NCI-H1092 treated with DMSO at 0.1 percent for 48 hours (cell line): Measurements from ENCODE around the gene NHS.
"Not testable (repeated sequence)": the region's sequence is repeated elsewhere in the genome, so short reads cannot be mapped to it uniquely, and the experiment has no call there.

Experiments
- DNase-seq: peaks from one replicate; lab custom pipeline; 2025; lab: John Stamatoyannopoulos, UW

NHS gene

DNA sequence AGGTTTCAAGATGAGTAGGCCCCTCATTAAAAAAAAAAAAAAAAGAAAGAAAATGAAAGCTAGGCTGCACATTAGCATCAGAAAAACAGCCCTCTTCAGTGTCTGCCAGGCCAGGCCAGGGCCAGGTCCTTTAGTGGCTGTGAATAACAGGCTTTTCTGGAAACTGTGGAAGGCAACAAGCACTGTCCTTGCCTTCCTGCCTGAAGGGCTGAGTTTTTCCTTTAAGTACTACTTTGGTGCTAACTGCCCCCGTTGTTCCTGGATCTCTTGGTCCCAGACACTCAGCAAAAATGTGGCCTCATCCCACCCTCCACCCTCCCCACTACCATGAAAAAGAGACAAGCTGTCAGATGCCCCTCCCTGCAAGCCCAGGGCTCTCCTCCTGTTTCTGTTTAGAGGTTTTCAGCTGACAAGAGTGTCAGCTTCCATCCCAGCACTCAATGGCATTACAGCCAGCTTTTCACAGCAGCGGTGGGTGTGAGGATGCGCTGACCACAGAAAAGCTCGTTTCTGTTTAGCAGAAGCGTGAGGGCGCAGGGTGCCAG, 174.2 kb downstream of the NHS start:
- DNase-seq: peak; percentile 72

GRCh38 chrX:17550011-17550410, 175.0 kb downstream of the NHS start:
- peak; percentile 11 for DNase-seq

DNA sequence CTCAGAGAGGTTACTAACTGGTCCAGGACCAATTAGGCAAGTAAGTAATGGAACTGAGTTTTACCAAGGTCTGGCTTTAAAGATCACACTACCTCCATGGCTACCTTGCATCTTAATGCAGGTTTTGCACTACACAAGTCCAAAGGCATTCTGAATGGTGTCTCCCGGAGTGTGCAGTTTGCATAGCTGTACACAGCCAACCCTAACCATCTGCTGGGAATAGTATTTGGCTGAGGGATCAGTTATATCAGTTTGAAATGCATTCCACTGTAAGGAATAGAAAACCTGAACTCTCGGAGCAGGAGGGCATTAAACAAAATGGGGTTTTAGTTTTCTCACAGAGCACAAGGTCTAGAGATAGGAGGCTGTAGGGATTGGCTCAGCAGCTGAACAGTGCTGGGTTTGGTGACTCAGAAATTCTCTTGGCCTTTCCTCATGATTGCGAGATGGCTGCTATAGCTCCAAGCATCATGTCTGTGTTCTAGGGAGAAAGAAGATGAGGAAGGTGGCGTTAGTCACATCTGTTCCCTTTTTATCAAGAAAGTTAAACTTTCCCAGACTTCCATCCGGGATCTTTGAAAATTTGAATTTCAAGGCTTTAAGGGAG, 177.1 kb downstream of the NHS start:
- no peak for DNase-seq

- no peak for DNase-seq
Observed at GRCh38 chrX:17553469-17553868, 178.5 kb downstream of the NHS start.

- no peak for DNase-seq
Observed at GRCh38 chrX:17553961-17554482, 179.0 kb downstream of the NHS start.

DNA sequence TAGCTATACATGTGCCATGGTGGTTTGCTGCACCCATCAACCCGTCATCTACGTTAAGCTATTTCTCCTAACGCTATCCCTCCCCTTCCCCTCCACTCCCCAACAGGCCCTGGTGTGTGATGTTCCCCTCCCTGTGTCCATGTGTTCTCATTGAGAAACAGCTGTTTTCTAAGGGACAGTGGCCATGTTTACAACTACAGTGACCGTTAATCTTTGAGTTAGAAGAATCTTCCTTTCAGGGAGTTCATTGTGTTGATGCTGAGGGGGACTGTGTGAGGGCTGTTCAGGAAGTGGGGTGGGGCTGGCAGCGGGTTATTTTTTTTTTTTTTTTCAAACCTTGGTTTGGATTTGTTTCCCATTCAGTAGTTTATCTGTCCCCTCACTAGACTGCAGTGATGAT, 179.9 kb downstream of the NHS start:
- no peak for DNase-seq

- DNase-seq: no peak
Observed at GRCh38 chrX:17555846-17556245, 180.8 kb downstream of the NHS start.

DNA sequence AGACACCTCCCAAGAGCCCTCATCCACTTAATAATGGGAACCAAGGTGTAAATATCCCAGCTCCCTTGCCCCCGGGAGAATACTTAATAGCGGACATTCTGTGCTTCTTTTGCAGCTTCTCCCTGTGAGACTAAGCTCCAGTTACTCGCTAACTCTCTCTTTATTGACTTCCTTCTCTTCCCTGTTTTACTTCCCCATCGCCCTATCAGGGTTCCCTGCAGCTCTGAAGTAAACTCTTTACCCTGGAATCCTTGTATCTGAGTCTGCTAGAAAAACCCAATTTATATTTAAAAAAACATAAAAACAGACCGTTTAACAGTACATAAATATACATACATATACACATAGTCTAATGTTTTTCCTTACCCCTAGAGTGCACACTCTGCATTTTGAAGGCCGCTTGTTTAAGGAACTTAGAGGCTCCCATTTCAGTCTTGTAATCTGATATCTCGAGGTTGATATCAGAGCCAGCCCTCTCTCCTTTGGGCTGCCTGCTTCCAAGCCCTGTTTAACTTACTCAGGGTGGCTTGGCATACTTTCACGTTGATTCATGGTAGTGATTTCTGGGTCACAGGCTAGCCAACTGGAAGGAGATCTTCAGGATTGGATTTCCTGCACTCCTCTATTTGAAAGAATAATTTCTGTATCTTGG, 184.9 kb downstream of the NHS start:
- DNase-seq: peak; percentile 5

DNA sequence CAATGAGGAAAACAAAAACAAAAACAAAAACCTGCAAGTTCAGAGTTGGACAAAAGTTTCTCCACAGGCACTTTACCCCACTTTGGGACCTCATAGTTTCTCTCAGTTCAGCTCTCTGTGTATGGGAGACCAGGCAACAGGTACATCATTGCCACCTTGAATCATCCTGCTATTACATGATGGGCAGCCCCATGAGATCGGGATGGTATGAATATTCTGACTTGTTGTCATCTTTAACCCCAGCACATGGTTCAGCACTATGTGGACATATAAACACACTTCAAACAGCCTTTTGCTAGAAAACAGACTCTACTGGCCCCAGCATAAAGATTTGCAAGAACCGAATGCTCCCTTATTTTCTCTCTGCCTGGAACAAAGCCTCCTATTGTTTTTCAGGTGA, 185.4 kb downstream of the NHS start:
- no peak for DNase-seq

DNA sequence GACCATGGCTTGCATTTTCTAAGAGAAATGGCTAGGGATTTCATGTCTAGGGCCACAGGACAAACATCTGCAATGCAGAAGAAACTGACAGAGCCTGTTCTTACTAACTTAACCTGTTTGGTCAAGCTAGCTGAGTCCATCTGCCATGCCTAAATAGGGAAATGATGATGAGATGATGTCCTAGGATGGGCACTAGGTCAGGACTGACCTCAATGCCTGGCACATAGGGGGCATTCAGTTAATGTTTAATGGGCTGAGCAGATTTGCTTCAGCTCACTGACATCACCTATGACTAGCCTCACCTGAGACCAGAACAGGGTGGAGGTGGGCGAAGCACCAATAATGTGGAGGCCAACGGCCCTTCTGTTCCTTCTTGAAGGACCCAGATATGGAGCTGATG, 188.1 kb downstream of the NHS start:
- DNase-seq: no peak

DNA sequence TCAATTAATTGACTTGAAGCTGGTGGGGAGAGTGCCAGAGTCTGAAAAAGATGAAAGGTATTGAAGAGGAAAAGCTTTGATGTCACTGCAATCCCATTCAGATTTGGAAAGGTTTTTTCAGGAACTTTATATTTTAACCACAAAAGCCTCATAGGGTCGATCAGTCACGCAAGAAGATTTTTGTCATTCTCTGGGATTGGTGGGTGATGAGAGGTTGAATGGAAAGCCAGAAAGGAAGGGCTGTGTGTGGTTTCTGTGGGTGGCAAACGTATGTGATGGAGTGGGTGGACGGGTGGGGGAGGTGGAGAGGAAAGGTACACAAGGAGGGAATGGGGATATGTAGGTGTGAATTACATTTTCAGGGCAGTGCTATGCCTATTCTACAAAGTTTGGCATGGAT, 188.5 kb downstream of the NHS start:
- no peak for DNase-seq

DNA sequence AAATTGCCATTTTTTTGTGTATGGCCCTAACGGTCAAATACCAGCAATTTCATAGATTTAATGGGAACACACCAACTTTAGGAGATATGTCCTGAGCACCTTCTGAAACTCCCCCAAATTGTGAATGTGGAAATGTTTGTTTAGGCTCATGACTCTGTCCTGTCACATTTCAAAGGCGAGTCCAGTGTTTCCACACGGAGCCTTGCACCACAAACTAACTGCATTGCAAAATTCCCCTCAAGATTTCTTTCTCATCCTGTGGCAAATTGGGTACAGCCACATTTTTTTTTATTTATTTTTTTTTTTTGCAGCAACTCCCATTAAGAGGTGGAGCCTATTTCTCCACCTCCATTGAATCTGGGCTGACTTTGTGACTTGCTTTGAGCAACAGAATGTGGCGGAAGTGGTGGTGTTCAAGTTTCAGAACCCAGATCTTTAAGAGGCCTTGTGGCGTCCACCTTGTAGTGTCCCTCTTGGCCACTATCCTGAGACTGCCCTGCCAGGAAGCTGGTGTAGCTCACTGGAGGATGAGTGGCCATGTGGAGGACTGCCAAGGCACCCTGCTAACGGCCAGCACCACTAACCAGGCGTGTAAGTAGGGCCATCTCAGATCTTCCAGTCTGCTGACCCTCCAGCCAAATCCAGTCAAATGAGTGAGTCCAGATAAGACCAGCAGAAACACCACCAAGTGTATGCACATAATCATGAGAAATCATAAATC, 189.8 kb downstream of the NHS start:
- no peak for DNase-seq

GRCh38 chrX:17566740-17567139, 191.7 kb downstream of the NHS start:
- DNase-seq: no peak

- no peak for DNase-seq
Observed at GRCh38 chrX:17567187-17567586, 192.2 kb downstream of the NHS start.

DNA sequence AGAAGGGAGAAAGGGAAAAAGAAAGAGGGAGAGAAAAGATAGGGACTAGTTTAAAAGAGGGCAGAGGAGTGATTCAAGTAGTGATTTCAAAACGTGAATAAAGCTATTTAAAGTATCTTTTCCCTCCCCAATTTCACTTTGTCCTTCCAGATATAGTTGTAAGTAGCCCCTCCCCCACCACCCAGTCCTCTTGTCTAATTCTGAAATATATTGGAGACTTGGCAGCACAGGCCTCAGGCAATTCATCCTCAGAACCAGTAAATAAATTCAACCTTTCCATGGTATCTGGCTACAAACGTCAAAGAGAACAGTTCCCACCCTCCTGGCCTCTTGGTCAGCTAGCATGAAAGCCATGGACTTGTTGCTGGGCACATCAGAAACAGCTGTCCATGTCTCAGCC, 192.8 kb downstream of the NHS start:
- no peak for DNase-seq

- not testable (repeated sequence) for DNase-seq
Observed at GRCh38 chrX:17568804-17569203, 193.8 kb downstream of the NHS start.

DNA sequence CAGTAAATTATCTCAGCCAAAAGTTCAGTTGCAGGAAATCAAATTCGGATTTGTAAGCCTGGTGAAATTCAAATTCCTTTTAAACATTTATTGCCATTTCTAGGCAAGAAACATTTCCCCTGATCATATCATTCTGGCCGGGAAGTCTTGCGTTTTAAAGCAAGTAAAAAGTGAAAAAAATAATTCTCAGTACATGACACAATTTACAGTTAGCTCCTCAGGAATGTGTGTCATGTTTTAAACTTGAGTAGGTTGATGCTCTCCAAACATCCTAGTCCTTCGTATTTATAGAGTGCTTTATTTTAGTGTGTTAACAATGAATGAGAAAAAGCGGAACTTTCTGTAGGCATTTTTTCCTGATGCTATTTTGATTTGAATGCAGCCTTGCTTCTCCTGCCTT, 204.0 kb downstream of the NHS start:
- no peak for DNase-seq

GRCh38 chrX:17580539-17581152, 205.6 kb downstream of the NHS start:
- no peak for DNase-seq

DNA sequence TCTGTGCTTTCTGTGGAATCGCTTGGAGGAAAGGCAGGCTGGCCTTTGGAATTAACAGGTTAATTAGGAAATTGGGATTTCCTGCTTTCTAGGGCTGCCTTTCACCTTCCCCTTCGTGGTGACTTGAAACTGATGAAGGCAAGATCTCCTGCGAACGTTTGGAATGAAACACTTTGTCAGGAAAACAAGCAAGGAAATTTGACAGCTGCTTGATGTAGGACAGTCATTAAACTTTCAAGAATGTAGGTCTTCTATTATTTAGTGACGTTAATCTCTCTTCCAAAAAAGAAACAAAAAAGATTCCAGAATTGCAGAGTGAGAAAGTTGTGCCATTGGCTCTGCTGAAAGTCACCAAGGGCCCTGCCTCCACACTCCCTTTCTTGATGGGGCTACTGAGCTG, 206.6 kb downstream of the NHS start:
- DNase-seq: no peak

GRCh38 chrX:17584248-17584681, 209.3 kb downstream of the NHS start:
- no peak for DNase-seq

DNA sequence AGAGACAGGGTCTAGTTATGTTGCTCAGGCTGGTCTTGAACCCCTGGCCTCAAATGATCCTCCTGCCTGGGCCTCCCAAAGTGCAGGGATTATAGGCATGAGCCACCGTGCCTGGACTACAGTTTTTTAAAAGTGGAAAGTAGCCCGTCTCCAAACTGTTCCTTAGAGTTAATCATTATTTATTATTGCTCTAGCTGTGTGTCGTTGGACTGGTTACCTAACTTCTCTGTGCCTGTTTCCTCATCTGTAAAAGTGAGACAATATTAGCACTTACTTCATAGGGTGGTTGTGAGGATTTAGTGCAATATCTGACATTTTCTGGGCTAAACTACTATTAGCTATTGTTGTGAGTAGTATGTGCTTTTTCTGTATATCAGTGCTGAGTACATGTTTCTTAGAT, 210.0 kb downstream of the NHS start:
- no peak for DNase-seq

- no peak for DNase-seq
Observed at GRCh38 chrX:17587366-17587765, 212.4 kb downstream of the NHS start.

- no peak for DNase-seq
Observed at GRCh38 chrX:17588303-17588702, 213.3 kb downstream of the NHS start.
